ENCODE results near the gene GRIN2C.
A peak's percentile ranks its signal among the peaks of the same experiment; 100 is the strongest.
"Not testable (repeated sequence)": the region's sequence is repeated elsewhere in the genome, so short reads cannot be mapped to it uniquely, and the experiment has no call there.

The GRIN2C gene

GRCh38 chr17:74873874-74874614, 14.4 kb upstream of the GRIN2C start:
- Histone ChIP-seq H3K36me3 (ENCODE audit: insufficient read depth, low read length) (no peaks in the 10 kb centered on the region; the same call in 1 of the 2 replicates), H3K4me1 (ENCODE audit: insufficient read depth, low read length) (peaks cover 9% of the 10 kb centered on the region), H3K9me3 (ENCODE audit: control insufficient read depth, insufficient read depth, low read length) (no peaks in the 10 kb centered on the region), H3K9ac (ENCODE audit: low read depth, low read length) (peak overlapping the region; percentile 60)

GRCh38 chr17:74873037-74873873, 13.6 kb upstream of the GRIN2C start:
- H3K9ac ChIP-seq (ENCODE audit: low read depth, low read length): peak overlapping the region; percentile 60
- no peaks in the 10 kb centered on the region for H3K9me3 ChIP-seq (ENCODE audit: control insufficient read depth, insufficient read depth, low read length)
- no peaks in the 10 kb centered on the region; the same call in 1 of the 2 replicates for H3K36me3 ChIP-seq (ENCODE audit: insufficient read depth, low read length)
- peaks cover 9% of the 10 kb centered on the region for H3K4me1 ChIP-seq (ENCODE audit: insufficient read depth, low read length)

GRCh38 chr17:74872313-74873036, 12.8 kb upstream of the GRIN2C start, which contains the start of gene FDXR:
Gene FDXR (minus strand): TSS chr17:74872994. CDS start chr17:74872944, 50 bp downstream.
- Histone ChIP-seq H3K36me3 (ENCODE audit: insufficient read depth, low read length) (no peaks in the 10 kb centered on the region; the same call in 1 of the 2 replicates), H3K4me1 (ENCODE audit: insufficient read depth, low read length) (peaks cover 9% of the 10 kb centered on the region), H3K9ac (ENCODE audit: low read depth, low read length) (peak within 1 kb of the TSS; percentile 90), H3K9me3 (ENCODE audit: control insufficient read depth, insufficient read depth, low read length) (no peaks in the 10 kb centered on the region)

GRCh38 chr17:74871356-74872076, 11.8 kb upstream of the GRIN2C start:
- Histone ChIP-seq H3K4me1 (ENCODE audit: insufficient read depth, low read length) (peaks cover 9% of the 10 kb centered on the region), H3K9ac (ENCODE audit: low read depth, low read length) (peak overlapping the region; percentile 90; the same call in 1 of the 2 replicates), H3K36me3 (ENCODE audit: insufficient read depth, low read length) (no peaks in the 10 kb centered on the region; the same call in 1 of the 2 replicates), H3K9me3 (ENCODE audit: control insufficient read depth, insufficient read depth, low read length) (no peaks in the 10 kb centered on the region)

- H3K36me3 ChIP-seq (ENCODE audit: insufficient read depth, low read length): no peaks in the 10 kb centered on the region; the same call in 1 of the 2 replicates
- H3K4me1 ChIP-seq (ENCODE audit: insufficient read depth, low read length): peaks cover 4% of the 10 kb centered on the region; the same call in 1 of the 2 replicates
- no peak overlapping the region for H3K9ac ChIP-seq (ENCODE audit: low read depth, low read length)
- no peaks in the 10 kb centered on the region for H3K9me3 ChIP-seq (ENCODE audit: control insufficient read depth, insufficient read depth, low read length)
These were observed 10.8 kb upstream of the GRIN2C start for GRCh38 chr17:74870512-74870911.

GRCh38 chr17:74870028-74870427, 10.3 kb upstream of the GRIN2C start:
- not testable (repeated sequence) for H3K4me1 ChIP-seq (ENCODE audit: insufficient read depth, low read length); H3K9me3 ChIP-seq (ENCODE audit: control insufficient read depth, insufficient read depth, low read length); H3K36me3 ChIP-seq (ENCODE audit: insufficient read depth, low read length); H3K9ac ChIP-seq (ENCODE audit: low read depth, low read length)

GRCh38 chr17:74868908-74869255, 9.2 kb upstream of the GRIN2C start:
- H3K4me1 ChIP-seq (ENCODE audit: insufficient read depth, low read length): peaks cover 4% of the 10 kb centered on the region; the same call in 1 of the 2 replicates
- peaks cover 2% of the 10 kb centered on the region; the same call in 1 of the 2 replicates for H3K36me3 ChIP-seq (ENCODE audit: insufficient read depth, low read length)
- H3K9me3 ChIP-seq (ENCODE audit: control insufficient read depth, insufficient read depth, low read length): no peaks in the 10 kb centered on the region
- H3K9ac ChIP-seq (ENCODE audit: low read depth, low read length): no peak overlapping the region

- no peak overlapping the region for H3K9ac ChIP-seq (ENCODE audit: low read depth, low read length)
- no peaks in the 10 kb centered on the region for H3K9me3 ChIP-seq (ENCODE audit: control insufficient read depth, insufficient read depth, low read length)
- peaks cover 3% of the 10 kb centered on the region; the same call in 1 of the 2 replicates for H3K36me3 ChIP-seq (ENCODE audit: insufficient read depth, low read length)
- 0 out of 2 replicates have a peak, but pooled peaks cover 3% of the 10 kb centered on the region for H3K4me1 ChIP-seq (ENCODE audit: insufficient read depth, low read length)
These were observed 8.7 kb upstream of the GRIN2C start for GRCh38 chr17:74868251-74868907.

- peaks cover 9% of the 10 kb centered on the region; the same call in 1 of the 2 replicates for H3K4me1 ChIP-seq (ENCODE audit: insufficient read depth, low read length)
- H3K9me3 ChIP-seq (ENCODE audit: control insufficient read depth, insufficient read depth, low read length): no peaks in the 10 kb centered on the region
- no peak overlapping the region for H3K9ac ChIP-seq (ENCODE audit: low read depth, low read length)
- H3K36me3 ChIP-seq (ENCODE audit: insufficient read depth, low read length): peaks cover 3% of the 10 kb centered on the region; the same call in 1 of the 2 replicates
These were observed 6.6 kb upstream of the GRIN2C start for GRCh38 chr17:74866198-74866835.

GRCh38 chr17:74865504-74866197, 6.0 kb upstream of the GRIN2C start:
- peaks cover 9% of the 10 kb centered on the region; the same call in 1 of the 2 replicates for H3K4me1 ChIP-seq (ENCODE audit: insufficient read depth, low read length)
- H3K9me3 ChIP-seq (ENCODE audit: control insufficient read depth, insufficient read depth, low read length): no peaks in the 10 kb centered on the region
- H3K9ac ChIP-seq (ENCODE audit: low read depth, low read length): no peak overlapping the region
- peaks cover 3% of the 10 kb centered on the region; the same call in 1 of the 2 replicates for H3K36me3 ChIP-seq (ENCODE audit: insufficient read depth, low read length)

- no peaks in the 10 kb centered on the region for H3K9me3 ChIP-seq (ENCODE audit: control insufficient read depth, insufficient read depth, low read length)
- peaks cover 9% of the 10 kb centered on the region; the same call in 1 of the 2 replicates for H3K4me1 ChIP-seq (ENCODE audit: insufficient read depth, low read length)
- H3K9ac ChIP-seq (ENCODE audit: low read depth, low read length): no peak overlapping the region
- H3K36me3 ChIP-seq (ENCODE audit: insufficient read depth, low read length): peaks cover 3% of the 10 kb centered on the region; the same call in 1 of the 2 replicates
These were observed 5.2 kb upstream of the GRIN2C start for GRCh38 chr17:74864866-74865395.

- Histone ChIP-seq H3K9ac (ENCODE audit: low read depth, low read length) (no peak overlapping the region), H3K9me3 (ENCODE audit: control insufficient read depth, insufficient read depth, low read length) (no peaks in the 10 kb centered on the region), H3K4me1 (ENCODE audit: insufficient read depth, low read length) (peaks cover 9% of the 10 kb centered on the region; the same call in 1 of the 2 replicates), H3K36me3 (ENCODE audit: insufficient read depth, low read length) (peaks cover 3% of the 10 kb centered on the region; the same call in 1 of the 2 replicates)
These were observed 4.7 kb upstream of the GRIN2C start for GRCh38 chr17:74864297-74864865.

Data from ES-I3 (cell line).